CD14-positive monocyte (primary cell): ENCODE results near the gene VANGL1. TPM values are rescaled to one million over a fixed set of nuclear protein-coding genes. Genes with fewer than 3 reads are reported as not detected.

Experiments used
- DNase-seq, 3 donors: peaks; one replicate each; pipeline ENCODE4 v3.0.0-alpha.2; 2011 to 2022
- H2AFZ ChIP-seq: 2 replicates; pipeline ENCODE4 v1.6.0; 2012; ENCODE audit warnings: mild to moderate bottlenecking, low read depth, low read length, inconsistent platforms; ENCODE audit not compliant: insufficient read depth, poor library complexity, severe bottlenecking
- H3K27ac ChIP-seq, 2 donors: 1 replicate in 1 of 2; 2 replicates in 1 of 2; pipeline ENCODE4 v1.5.1; 2012 to 2013; ENCODE audit warnings: low read length in 2 of 2, control low read depth in 1 of 2, inconsistent platforms in 1 of 2, low read depth in 1 of 2, mild to moderate bottlenecking in 1 of 2
- H3K27me3 ChIP-seq, 2 donors: one replicate each; pipeline versions ENCODE4 v1.6.0 to v1.6.1; 2011 to 2013; ENCODE audit warnings: low read length in 2 of 2; ENCODE audit not compliant: control insufficient read depth in 2 of 2, insufficient read depth in 2 of 2
- H3K36me3 ChIP-seq, 2 donors: replicated peaks in 1 of 2; 1 replicate in 1 of 2; 2 replicates in 1 of 2; pipeline versions ENCODE4 v1.5.1 to v1.6.1; 2012 to 2013; ENCODE audit warnings: low read length in 2 of 2, control low read depth in 1 of 2, inconsistent platforms in 1 of 2, mild to moderate bottlenecking in 1 of 2; ENCODE audit not compliant: insufficient read depth in 2 of 2, control insufficient read depth in 1 of 2
- H3K4me1 ChIP-seq, 2 donors: 1 replicate in 1 of 2; 2 replicates in 1 of 2; pipeline versions ENCODE4 v1.5.1 to v1.6.1; 2012 to 2013; ENCODE audit warnings: low read length in 2 of 2, control low read depth in 1 of 2, inconsistent platforms in 1 of 2, mild to moderate bottlenecking in 1 of 2, moderate library complexity in 1 of 2; ENCODE audit not compliant: insufficient read depth in 2 of 2, control insufficient read depth in 1 of 2
- H3K4me2 ChIP-seq: replicated peaks from 2 replicates; pipeline ENCODE3; 2012; ENCODE audit warnings: low read length, moderate library complexity, mild to moderate bottlenecking; ENCODE audit not compliant: poor library complexity, severe bottlenecking; ENCODE audit errors: extremely low read depth
- H3K4me3 ChIP-seq, 3 experiments: fragments of 200-600 bp in 1 of 3; sonication (generic) in 1 of 3; replicated peaks in 1 of 3; 1 replicate in 2 of 3; 2 replicates in 1 of 3; pipeline ENCODE4 v1.5.1; 2011 to 2013; ENCODE audit warnings: low read length in 3 of 3, mild to moderate bottlenecking in 3 of 3, control low read depth in 2 of 3, low read depth in 2 of 3, inconsistent platforms in 1 of 3, moderate library complexity in 1 of 3
- H3K79me2 ChIP-seq: 2 replicates; pipeline ENCODE4 v1.6.0; 2012; ENCODE audit warnings: mild to moderate bottlenecking, control low read depth, inconsistent platforms, low read length, moderate library complexity; ENCODE audit not compliant: insufficient read depth
- H3K9ac ChIP-seq: 2 replicates; pipeline ENCODE4 v1.6.0; 2017; ENCODE audit warnings: low read length, mild to moderate bottlenecking; ENCODE audit not compliant: insufficient read depth, poor library complexity, severe bottlenecking
- H3K9me3 ChIP-seq, 2 donors: replicated peaks in 1 of 2; 1 replicate in 1 of 2; 2 replicates in 1 of 2; pipeline versions ENCODE4 v1.5.1 to v1.6.1; 2012 to 2013; ENCODE audit warnings: low read length in 2 of 2, control low read depth in 1 of 2; ENCODE audit not compliant: control insufficient read depth in 1 of 2, insufficient read depth in 1 of 2
- H4K20me1 ChIP-seq: 2 replicates; pipeline ENCODE4 v1.6.0; 2012; ENCODE audit warnings: mild to moderate bottlenecking, low read length, control low read depth, moderate library complexity; ENCODE audit not compliant: insufficient read depth
- H3K27ac Mint-ChIP-seq, 7 donors: one replicate each; pipeline ENCODE4 v1.8.0; 2020; ENCODE audit warnings: mild to moderate bottlenecking in 7 of 7, mixed read lengths in 7 of 7, moderate library complexity in 6 of 7, inconsistent platforms in 2 of 7
- H3K27me3 Mint-ChIP-seq, 3 donors: one replicate each; pipeline ENCODE4 v1.8.0; 2021 to 2022; ENCODE audit warnings: low read depth in 3 of 3, mild to moderate bottlenecking in 3 of 3, mixed read lengths in 3 of 3, moderate library complexity in 3 of 3, inconsistent platforms in 1 of 3
- H3K36me3 Mint-ChIP-seq, 2 donors: one replicate each; pipeline ENCODE4 v1.8.0; 2020; ENCODE audit warnings: mixed read lengths in 2 of 2, inconsistent platforms in 1 of 2, mild to moderate bottlenecking in 1 of 2
- H3K4me1 Mint-ChIP-seq: one replicate; pipeline ENCODE4 v1.8.0; 2020; ENCODE audit warnings: mild to moderate bottlenecking, mixed read lengths
- H3K4me3 Mint-ChIP-seq, 2 donors: one replicate each; pipeline ENCODE4 v1.8.0; 2020; ENCODE audit warnings: mild to moderate bottlenecking in 2 of 2, mixed read lengths in 2 of 2, moderate library complexity in 1 of 2
- H3K9me3 Mint-ChIP-seq, 7 donors: one replicate each; pipeline ENCODE4 v1.8.0; 2020 to 2022; ENCODE audit warnings: mixed read lengths in 7 of 7, mild to moderate bottlenecking in 6 of 7, moderate library complexity in 6 of 7, inconsistent platforms in 2 of 7
- CTCF ChIP-seq: fragments of 200-600 bp; IDR thresholded peaks from one replicate; pipeline ENCODE4 v1.8.0; 2022; ENCODE audit warnings: antibody characterized with exemption, mild to moderate bottlenecking
- WGBS: methylation state at CpG from one replicate; pipeline ENCODE4 v1.1.5; 2013; ENCODE audit warnings: missing lambda C conversion rate; ENCODE audit not compliant: insufficient coverage; 5-methylcytosine and 5-hydroxymethylcytosine counted together
- intact Hi-C, 2 donors: fragments of 100-400 bp; cut with micrococcal nuclease; formaldehyde crosslinking; loops; one replicate each; pipeline versions ENCODE4 v1.15.0 to v1.15.1; 2023
- polyA plus RNA-seq, 3 donors: library from polyadenylated mRNA; depleted of rRNA in 1 of 3; unstranded in 2 of 3; stranded (reverse) in 1 of 3; fragments of 300-500 nt in 2 of 3; fragments of >200 nt in 1 of 3; fragmentation: Illumina TruSeq in 2 of 3; gene quantifications; 1 replicate in 2 of 3; 2 replicates in 1 of 3; pipeline ENCODE4 v1.2.3, GENCODE V29; 2012 to 2021

Gene VANGL1
- polyA plus RNA-seq, 3 donors = 0.67 to 2.0 (median 1.3) TPM

DNA sequence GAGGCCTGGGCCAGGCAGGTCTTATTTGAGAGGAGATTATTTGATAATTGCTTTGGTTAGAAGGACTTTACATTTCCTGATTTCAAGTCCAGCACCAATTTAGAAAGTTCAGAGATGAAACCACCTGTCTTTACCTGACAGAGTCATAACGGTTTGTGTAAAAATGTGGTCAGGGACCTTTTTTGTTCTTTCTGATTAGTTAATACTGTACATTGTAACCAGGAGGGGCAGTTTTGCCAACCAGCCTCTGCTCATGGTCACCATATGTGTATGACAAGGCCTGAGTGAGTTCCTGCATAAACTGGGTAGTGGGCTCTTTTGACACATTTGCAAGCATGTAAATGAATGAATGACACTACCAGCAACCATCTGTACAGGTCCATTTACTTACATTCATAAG is 55.8 kb downstream of the VANGL1 start:
- no peaks in the 10 kb centered on the region for H4K20me1 ChIP-seq
- intact Hi-C loops = no loop called here
- H3K9me3 Mint-ChIP-seq = no peaks in the 10 kb centered on the region

DNA sequence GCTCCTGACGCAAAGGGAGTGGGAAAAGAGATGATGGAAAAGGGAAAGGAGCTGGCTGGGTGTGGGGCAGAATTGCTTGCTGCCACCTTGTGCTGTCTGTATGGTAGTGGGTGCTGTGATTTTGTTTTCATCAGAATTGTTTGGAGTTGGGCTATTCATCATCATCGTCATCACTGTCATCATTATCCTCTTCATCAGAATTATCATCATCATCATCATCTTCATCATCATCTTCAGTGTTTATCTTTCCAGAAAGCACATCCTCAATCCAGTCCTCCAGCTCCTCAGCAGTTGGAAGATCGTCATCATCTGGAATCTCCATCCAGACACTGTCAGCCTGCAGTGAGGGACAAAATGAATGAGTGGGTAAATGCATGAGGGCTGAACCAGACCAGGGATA is 59.3 kb downstream of the VANGL1 start:
- no peak for TF ChIP-seq CTCF
- no peak for DNase-seq
- H3K79me2 ChIP-seq = no peaks in the 10 kb centered on the region
- no peak overlapping the region for H3K9ac ChIP-seq
- H3K4me1 Mint-ChIP-seq = no peaks in the 10 kb centered on the region
- no peak overlapping the region for H2AFZ ChIP-seq
- no peak overlapping the region for H3K4me3 Mint-ChIP-seq
- H3K4me3 ChIP-seq = no peak overlapping the region
- H3K36me3 ChIP-seq = no peaks in the 10 kb centered on the region
- H4K20me1 ChIP-seq = no peaks in the 10 kb centered on the region
- no peaks in the 10 kb centered on the region for H3K9me3 ChIP-seq
- H3K27ac ChIP-seq = no peak overlapping the region
- 100% methylated on average over 1 of the region's 3 CpGs for WGBS
- no peaks in the 10 kb centered on the region for H3K4me1 ChIP-seq
- no peaks in the 10 kb centered on the region for H3K36me3 Mint-ChIP-seq
- H3K9me3 Mint-ChIP-seq = no peaks in the 10 kb centered on the region
- no peak overlapping the region for H3K4me2 ChIP-seq
- H3K27me3 ChIP-seq = no peaks in the 10 kb centered on the region
- H3K27ac Mint-ChIP-seq = no peak overlapping the region
- intact Hi-C loops = no loop called here
- peaks cover 1 to 4% (median 2%) of the 10 kb centered on the region in 3 donors for H3K27me3 Mint-ChIP-seq

More for the DNA sequence above, 55.8 kb downstream of the VANGL1 start:
- Histone ChIP-seq H2AFZ (no peak overlapping the region), H3K9me3 (no peaks in the 10 kb centered on the region), H3K4me3 (no peak overlapping the region), H3K4me2 (no peak overlapping the region), H3K27me3 (no peaks in the 10 kb centered on the region), H3K4me1 (no peaks in the 10 kb centered on the region), H3K36me3 (no peaks in the 10 kb centered on the region), H3K9ac (no peak overlapping the region), H3K27ac (no peak overlapping the region), H3K79me2 (no peaks in the 10 kb centered on the region)
- no CpG with 5 or more reads among the region's 1 CpG for WGBS
- Mint-ChIP-seq H3K4me1 (no peaks in the 10 kb centered on the region), H3K4me3 (no peak overlapping the region), H3K27ac (no peak overlapping the region), H3K27me3 (peaks cover 0 to 4% (median 0%) of the 10 kb centered on the region in 3 donors), H3K36me3 (peaks cover 0 to 1% of the 10 kb centered on the region in 2 donors)
- TF ChIP-seq CTCF = no peak
- DNase-seq = no peak
